Measurements from ENCODE around the gene GTPBP2. TPM values are rescaled to one million over a fixed set of nuclear protein-coding genes. Genes with fewer than 3 reads are reported as not detected.

Gene GTPBP2
- total and polyA plus RNA-seq, 2 of the 8 experiments (the other 6 are each of a cell fraction or from before 2014, with no cell fraction given) = 58.3 to 86.1 TPM

- FAIRE-seq (no peak), DNase-seq (ENCODE audit: low read depth in 1 of 2, low spot score in 2 of 2) (no peak)
- POLR2A ChIA-PET (ENCODE audit: partially characterized antibody) = interaction anchor here (0.7 to 4.7 kb wide), 10 partner anchors 12 to 552 kb away, joined by 3 to 79 read pairs (median 8); partner anchors contain the start of genes RSPH9 and VEGFA
- no peak overlapping the region for H3K4me3 ChIP-seq (ENCODE audit: extremely low read depth in 1 of 4, insufficient read depth in 2 of 4, low read depth in 3 of 4, low read length in 4 of 4)
- peaks cover 0 to 5% of the 10 kb centered on the region in 2 experiments for H4K20me1 ChIP-seq (replicated peaks in 1 of 2; ENCODE audit: control insufficient read depth in 1 of 2, insufficient read depth in 2 of 2, low read length in 2 of 2)
- whole genome bisulfite sequencing, 2 experiments (ENCODE audit: extremely low coverage in 1 of 2, insufficient coverage in 1 of 2, insufficient read length in 1 of 2, insufficient replicate concordance in 2 of 2, low coverage in 1 of 2, low lambda C conversion rate in 2 of 2, missing lambda C conversion rate in 1 of 2) = 87% methylated on average over 1 of the region's 1 CpG; no CpG with 5 or more reads in 1 of the 2 experiments
- H4K5ac ChIP-seq (ENCODE audit: insufficient read length, low read depth, low read length) = no peak overlapping the region
- H3K27ac ChIP-seq (ENCODE audit: low read depth, low read length) = 0 out of 2 replicates have a peak overlapping the region, but pooled peaks have one; percentile 34
- H2BK5ac ChIP-seq (ENCODE audit: low read depth, low read length) = 0 out of 2 replicates have a peak overlapping the region, but pooled peaks have one; percentile 56
- H4K8ac ChIP-seq (ENCODE audit: extremely low read depth, insufficient read depth, low read length) = 0 out of 2 replicates have a peak overlapping the region, but pooled peaks have one; percentile 6
- no peak overlapping the region for H2BK120ac ChIP-seq (replicated peaks; ENCODE audit: low read depth, low read length)
- H2AK5ac ChIP-seq (ENCODE audit: low read depth, low read length) = no peak overlapping the region
- no peak overlapping the region for H3K18ac ChIP-seq (ENCODE audit: extremely low read depth, low read length)
- peak overlapping the region; percentile 55; the same call in 1 of the 2 replicates for H2BK12ac ChIP-seq (ENCODE audit: low read depth, low read length)
- H3K14ac ChIP-seq (ENCODE audit: insufficient read length) = no peak overlapping the region
- H3K79me1 ChIP-seq (ENCODE audit: low read depth, low read length) = peaks cover 8% of the 10 kb centered on the region
- H3K27me3 ChIP-seq (replicated peaks in 1 of 4; ENCODE audit: control insufficient read depth in 3 of 4, extremely low read depth in 1 of 4, insufficient read depth in 3 of 4, low read length in 3 of 4) = no peaks in the 10 kb centered on the region
- peak overlapping the region; percentile 82; the same call in 1 of the 2 replicates for H2AFZ ChIP-seq (ENCODE audit: low read length)
- CTCF ChIA-PET (ENCODE audit: partially characterized antibody) = no interaction called here
- peaks cover 11% of the 10 kb centered on the region for H3K23me2 ChIP-seq (ENCODE audit: low read depth, low read length)
- H3K79me2 ChIP-seq (ENCODE audit: control insufficient read depth in 1 of 2, insufficient read depth in 2 of 2, low read length in 2 of 2) = peaks cover 0 to 21% of the 10 kb centered on the region in 2 experiments; a peak in 3 of 4 replicates
- no peak overlapping the region for H3K23ac ChIP-seq (ENCODE audit: insufficient read length)
- H4K91ac ChIP-seq (replicated peaks; ENCODE audit: insufficient read length, low read length) = no peak overlapping the region
- H3K4ac ChIP-seq (replicated peaks; ENCODE audit: insufficient read length, low read depth, low read length) = peak overlapping the region; percentile 83
- H3K36me3 ChIP-seq (ENCODE audit: control insufficient read depth in 2 of 4, insufficient read depth in 4 of 4, low read length in 3 of 4) = peaks cover under 1 to 6% (median 2%) of the 10 kb centered on the region in 4 experiments; a peak in 5 of 8 replicates
- H2BK20ac ChIP-seq (ENCODE audit: low read length) = no peak overlapping the region; the same call in 1 of the 2 replicates
- H3K4me1 ChIP-seq (replicated peaks in 1 of 4; ENCODE audit: control insufficient read depth in 3 of 4, insufficient read depth in 4 of 4, low read length in 3 of 4) = peaks cover 0 to 9% (median 0%) of the 10 kb centered on the region in 4 experiments; a peak in 4 of 7 replicates
- peak overlapping the region; percentile 99 for H2BK15ac ChIP-seq (ENCODE audit: low read length)
- no peak overlapping the region for H3K56ac ChIP-seq (replicated peaks; ENCODE audit: insufficient read length, low read depth, low read length)
- no peaks in the 10 kb centered on the region for H3K9me3 ChIP-seq (ENCODE audit: insufficient read depth in 2 of 2, low read depth in 1 of 2, low read length in 1 of 2)
- no peak overlapping the region; a peak in 1 of 4 replicates for H3K4me2 ChIP-seq (ENCODE audit: insufficient read depth in 1 of 2, low read depth in 2 of 2, low read length in 2 of 2)
- no peak overlapping the region for H3K9ac ChIP-seq (replicated peaks in 1 of 4; ENCODE audit: extremely low read depth in 1 of 4, low read depth in 3 of 4, low read length in 3 of 4)
- TF ChIP-seq RXRA (IDR thresholded peaks at IDR 0.05; ENCODE audit: insufficient read depth, low read depth, low read length) = no peak
- TF ChIP-seq EZH2 (IDR thresholded peaks at IDR 0.05; ENCODE audit: low read depth, low read length, severe bottlenecking) = no peak
- no peak for TF ChIP-seq ASH2L (IDR thresholded peaks at IDR 0.05; ENCODE audit: low read length)
- TF ChIP-seq POU5F1 (IDR thresholded peaks at IDR 0.05; ENCODE audit: low read depth, low read length) = no peak
- TF ChIP-seq USF2 (IDR thresholded peaks at IDR 0.05; ENCODE audit: low read length) = no peak
- TF ChIP-seq NRF1 (IDR thresholded peaks at IDR 0.05; ENCODE audit: low read depth, low read length) = no peak
- no peak for TF ChIP-seq POLR2A (IDR thresholded peaks at IDR 0.05; ENCODE audit: control extremely low read depth in 1 of 2, low read depth in 2 of 2, low read length in 2 of 2)
- no peak for TF ChIP-seq KDM1A (IDR thresholded peaks at IDR 0.05; ENCODE audit: borderline replicate concordance, low read length)
- no peak for TF ChIP-seq RNF2 (IDR thresholded peaks at IDR 0.05; ENCODE audit: borderline replicate concordance, low read depth, low read length, missing control alignments, poor library complexity, severe bottlenecking)
- no peak for TF ChIP-seq SP1 (IDR thresholded peaks at IDR 0.05; ENCODE audit: low read depth, low read length)
- TF ChIP-seq SP4 (IDR thresholded peaks at IDR 0.05; ENCODE audit: low read length) = no peak
- TF ChIP-seq KDM5A (IDR thresholded peaks at IDR 0.05; ENCODE audit: low read length) = no peak
Measured at GRCh38 chr6:43630980-43631619, 2.0 kb upstream of the GTPBP2 start.
